ENCODE results near the gene IQCN. TPM values are rescaled to one million over a fixed set of nuclear protein-coding genes. Genes with fewer than 3 reads are reported as not detected.

The IQCN gene
- total RNA-seq, 1 donor from 2014 or later, result 4.9 TPM

- H3K4me3 ChIP-seq, result no peak overlapping the region
- TF ChIP-seq, protein P1, sequence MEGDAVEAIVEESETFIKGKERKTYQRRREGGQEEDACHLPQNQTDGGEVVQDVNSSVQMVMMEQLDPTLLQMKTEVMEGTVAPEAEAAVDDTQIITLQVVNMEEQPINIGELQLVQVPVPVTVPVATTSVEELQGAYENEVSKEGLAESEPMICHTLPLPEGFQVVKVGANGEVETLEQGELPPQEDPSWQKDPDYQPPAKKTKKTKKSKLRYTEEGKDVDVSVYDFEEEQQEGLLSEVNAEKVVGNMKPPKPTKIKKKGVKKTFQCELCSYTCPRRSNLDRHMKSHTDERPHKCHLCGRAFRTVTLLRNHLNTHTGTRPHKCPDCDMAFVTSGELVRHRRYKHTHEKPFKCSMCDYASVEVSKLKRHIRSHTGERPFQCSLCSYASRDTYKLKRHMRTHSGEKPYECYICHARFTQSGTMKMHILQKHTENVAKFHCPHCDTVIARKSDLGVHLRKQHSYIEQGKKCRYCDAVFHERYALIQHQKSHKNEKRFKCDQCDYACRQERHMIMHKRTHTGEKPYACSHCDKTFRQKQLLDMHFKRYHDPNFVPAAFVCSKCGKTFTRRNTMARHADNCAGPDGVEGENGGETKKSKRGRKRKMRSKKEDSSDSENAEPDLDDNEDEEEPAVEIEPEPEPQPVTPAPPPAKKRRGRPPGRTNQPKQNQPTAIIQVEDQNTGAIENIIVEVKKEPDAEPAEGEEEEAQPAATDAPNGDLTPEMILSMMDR (IDR thresholded peaks at IDR 0.05), result no peak
- no peaks in the 10 kb centered on the region for H3K9me3 ChIP-seq
- intact Hi-C loops (cut with DNase I), result no loop called here
- DNase-seq, result no peak
- no peak for ATAC-seq
- H3K4me1 ChIP-seq, result peaks cover 9% of the 10 kb centered on the region
- peaks cover 4% of the 10 kb centered on the region for H3K27me3 ChIP-seq
- no peak overlapping the region for H3K27ac ChIP-seq
- no peaks in the 10 kb centered on the region for H3K36me3 ChIP-seq
Observed at GRCh38 chr19:18219911-18220631, 54.2 kb downstream of the IQCN start.

DNA sequence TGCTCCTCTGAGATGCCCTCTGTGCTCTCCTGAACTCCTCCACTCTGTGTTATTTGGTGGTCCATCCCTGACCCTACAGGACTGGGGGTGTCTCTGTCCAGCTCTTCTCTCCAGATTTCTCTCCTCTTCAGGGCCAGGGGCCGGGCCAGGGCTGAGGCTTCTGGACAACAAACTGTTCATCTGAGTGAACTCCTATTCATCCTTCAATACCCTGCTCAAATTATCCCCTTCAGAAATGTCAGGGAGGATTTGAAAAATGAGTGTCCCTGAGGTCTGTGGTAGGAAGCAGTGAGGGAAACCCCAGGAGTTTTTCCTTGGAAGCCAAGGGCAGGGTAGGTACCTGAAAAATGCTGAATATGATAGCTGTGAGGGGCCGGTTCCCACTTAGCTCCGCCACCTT is 55.7 kb downstream of the IQCN start:
- Histone ChIP-seq H3K27ac (no peak overlapping the region), H3K36me3 (no peaks in the 10 kb centered on the region), H3K4me1 (no peaks in the 10 kb centered on the region), H3K4me3 (no peak overlapping the region), H3K27me3 (no peaks in the 10 kb centered on the region), H3K9me3 (no peaks in the 10 kb centered on the region)
- TF ChIP-seq, protein P1 (IDR thresholded peaks at IDR 0.05), result no peak
- DNase-seq, result no peak
- intact Hi-C loops (cut with DNase I), result no loop called here
- ATAC-seq, result no peak

DNA sequence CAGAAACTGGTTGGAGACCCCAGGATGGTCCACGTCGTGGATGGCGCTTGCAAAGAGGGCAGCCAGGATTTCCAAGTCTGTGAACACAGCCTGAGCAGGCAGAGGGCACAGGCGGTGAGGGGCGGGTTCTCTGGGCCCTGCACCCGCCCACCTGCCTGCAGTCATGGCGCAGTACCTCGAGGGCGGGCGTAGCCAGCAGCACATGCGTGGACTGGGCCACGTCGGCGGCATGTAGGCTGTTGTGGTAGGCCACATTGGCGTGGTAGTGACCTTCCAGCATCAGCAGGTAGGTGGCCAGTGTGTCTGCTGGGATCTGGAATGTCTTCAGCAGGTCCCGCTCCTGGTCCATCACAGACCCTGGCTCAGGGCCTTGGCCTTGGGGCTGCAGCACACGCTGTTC is 56.1 kb downstream of the IQCN start:
- TF ChIP-seq, protein P1 (IDR thresholded peaks at IDR 0.05), result no peak
- intact Hi-C loops (cut with DNase I), result no loop called here
- Histone ChIP-seq H3K27me3 (no peaks in the 10 kb centered on the region), H3K4me3 (no peak overlapping the region), H3K9me3 (no peaks in the 10 kb centered on the region), H3K36me3 (no peaks in the 10 kb centered on the region), H3K27ac (no peak overlapping the region), H3K4me1 (no peaks in the 10 kb centered on the region)
- ATAC-seq (no peak), DNase-seq (no peak)

DNA sequence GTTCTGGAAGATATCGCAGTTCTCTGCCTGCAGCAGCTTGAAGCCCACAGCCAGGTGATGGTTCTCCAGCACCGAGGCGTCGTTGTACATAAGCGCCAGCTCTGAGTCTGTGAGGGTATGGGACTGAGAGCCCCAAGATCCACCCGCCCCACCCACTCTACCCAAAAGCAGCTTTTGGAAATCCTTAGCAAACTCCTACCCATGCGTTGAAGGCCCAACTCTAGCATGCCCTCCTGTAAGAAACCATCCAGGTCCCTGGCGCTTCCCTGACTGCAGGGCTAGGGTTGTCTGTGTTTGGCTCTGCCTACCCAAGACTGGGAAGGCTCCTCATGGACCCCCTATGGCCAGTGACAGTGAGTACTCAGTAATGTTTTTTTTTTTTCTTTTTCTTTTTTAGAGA is 57.5 kb downstream of the IQCN start:
- intact Hi-C loops (cut with DNase I), result no loop called here
- TF ChIP-seq, protein P1 (IDR thresholded peaks at IDR 0.05), result no peak
- no peaks in the 10 kb centered on the region for H3K36me3 ChIP-seq
- H3K4me3 ChIP-seq, result no peak overlapping the region
- ATAC-seq (no peak), DNase-seq (no peak)
- no peaks in the 10 kb centered on the region for H3K4me1 ChIP-seq
- no peak overlapping the region for H3K27ac ChIP-seq
- no peaks in the 10 kb centered on the region for H3K9me3 ChIP-seq
- no peaks in the 10 kb centered on the region for H3K27me3 ChIP-seq

DNA sequence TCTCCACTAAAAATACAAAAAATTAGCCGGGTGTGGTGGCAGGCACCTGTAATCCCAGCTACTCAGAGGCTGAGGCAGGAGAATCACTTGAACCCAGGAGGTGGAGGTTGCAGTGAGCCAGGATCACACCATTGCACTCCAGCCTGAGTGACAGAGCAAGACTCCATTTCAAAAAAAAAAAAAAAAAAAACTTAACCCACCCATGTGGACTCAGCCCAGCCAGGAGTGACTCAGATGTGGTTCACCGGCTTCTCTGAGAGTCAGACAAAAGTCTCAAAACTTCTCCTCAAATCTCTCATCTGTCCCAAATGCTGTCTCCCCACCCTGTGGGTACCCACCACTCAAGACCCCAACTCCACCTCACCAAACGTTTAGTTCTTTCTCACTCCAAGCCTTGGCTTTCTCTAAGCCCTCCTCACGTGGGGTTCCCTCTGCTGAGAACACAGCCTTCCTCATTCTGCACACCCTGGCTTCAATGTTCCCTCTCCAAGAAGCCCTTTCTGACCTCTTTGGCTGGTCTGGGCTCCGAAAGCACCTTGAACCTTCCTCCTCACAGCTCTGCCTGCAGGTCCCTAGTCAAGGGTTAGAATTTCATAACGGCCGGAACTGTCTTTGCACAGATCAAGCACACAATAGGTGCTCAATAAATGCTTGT is 59.3 kb downstream of the IQCN start:
- H3K9me3 ChIP-seq, result no peaks in the 10 kb centered on the region
- intact Hi-C loops (cut with DNase I), result no loop called here
- TF ChIP-seq, protein P1 (IDR thresholded peaks at IDR 0.05), result no peak

More for the DNA sequence above, 59.3 kb downstream of the IQCN start:
- H3K27ac ChIP-seq, result no peak overlapping the region
- DNase-seq (no peak), ATAC-seq (no peak)
- no peaks in the 10 kb centered on the region for H3K36me3 ChIP-seq
- no peaks in the 10 kb centered on the region for H3K4me1 ChIP-seq
- H3K27me3 ChIP-seq, result no peaks in the 10 kb centered on the region
- H3K4me3 ChIP-seq, result no peak overlapping the region

Measured in upper lobe of right lung (tissue), 1 donor.